Measurements from ENCODE around the gene SRA1. TPM values are rescaled to one million over a fixed set of nuclear protein-coding genes. Genes with fewer than 3 reads are reported as not detected.

The SRA1 gene
- polyA plus RNA-seq, 1 experiment = 46.2 TPM

GRCh38 chr5:140513124-140513523 lies 44.1 kb downstream of the SRA1 start:
- POLR2A ChIA-PET = no interaction called here
- CTCF ChIA-PET = no interaction called here

GRCh38 chr5:140509898-140510297 lies 47.4 kb downstream of the SRA1 start:
- TF ChIP-seq CTCF (IDR thresholded peaks at IDR 0.05; ENCODE audit: insufficient read depth, low read depth, low read length) = no peak
- H3K27me3 ChIP-seq (ENCODE audit: control insufficient read depth, insufficient read depth, low read length) = no peaks in the 10 kb centered on the region
- CTCF ChIA-PET = no interaction called here
- H3K4me3 ChIP-seq (ENCODE audit: low read depth, low read length) = no peak overlapping the region
- DNase-seq (ENCODE audit: low read depth) = no peak
- POLR2A ChIA-PET = no interaction called here
- H3K36me3 ChIP-seq (ENCODE audit: control insufficient read depth, insufficient read depth, low read length) = peaks cover 10% of the 10 kb centered on the region

More at GRCh38 chr5:140513124-140513523, 44.1 kb downstream of the SRA1 start:
- no peak for TF ChIP-seq CTCF (IDR thresholded peaks at IDR 0.05; ENCODE audit: insufficient read depth, low read depth, low read length)
- Histone ChIP-seq H3K4me3 (ENCODE audit: low read depth, low read length) (no peak overlapping the region), H3K36me3 (ENCODE audit: control insufficient read depth, insufficient read depth, low read length) (peaks cover 4% of the 10 kb centered on the region), H3K27me3 (ENCODE audit: control insufficient read depth, insufficient read depth, low read length) (no peaks in the 10 kb centered on the region)
- DNase-seq (ENCODE audit: low read depth) = no peak

- Histone ChIP-seq H3K4me3 (ENCODE audit: low read depth, low read length) (no peak overlapping the region), H3K36me3 (ENCODE audit: control insufficient read depth, insufficient read depth, low read length) (peaks cover 7% of the 10 kb centered on the region), H3K27me3 (ENCODE audit: control insufficient read depth, insufficient read depth, low read length) (no peaks in the 10 kb centered on the region)
- ChIA-PET POLR2A (no interaction called here), CTCF (no interaction called here)
- DNase-seq (ENCODE audit: low read depth) = no peak
- TF ChIP-seq CTCF (IDR thresholded peaks at IDR 0.05; ENCODE audit: insufficient read depth, low read depth, low read length) = no peak
Measured at GRCh38 chr5:140502834-140503233, 54.4 kb downstream of the SRA1 start.

Small RNA genes within 50 kb of the gene (small RNA-seq; reads per million reads assigned to genes)
- gene RF00279 (ENCODE audit: insufficient read length, low read depth, low replicate concordance) = not detected
- gene RF00443 (ENCODE audit: insufficient read length, low read depth, low replicate concordance) = not detected

Other genes with a start within 250 kb of the SRA1 start
- 2.4 and 3.1 TPM in 2 replicates for gene HBEGF, start 210.9 kb downstream of the SRA1 start, polyA plus RNA-seq (2011; rRNA removed)
- gene SLC4A9, start 197.3 kb downstream of the SRA1 start, polyA plus RNA-seq (2011; rRNA removed) = not detected in 2 replicates
- 28.0 and 37.4 TPM in 2 replicates for gene ANKHD1, start 155.6 kb downstream of the SRA1 start, polyA plus RNA-seq (2011; rRNA removed)
- 5.5 and 7.9 TPM in 2 replicates for gene EIF4EBP3, start 9.8 kb downstream of the SRA1 start, polyA plus RNA-seq (2011; rRNA removed)
- gene APBB3, start 7.1 kb upstream of the SRA1 start, polyA plus RNA-seq (2011; rRNA removed) = 15.2 and 24.3 TPM in 2 replicates
- gene SLC35A4, start 7.4 kb upstream of the SRA1 start, polyA plus RNA-seq (2011; rRNA removed) = 70.2 and 101 TPM in 2 replicates
- gene CD14, start 75.7 kb upstream of the SRA1 start, polyA plus RNA-seq (2011; rRNA removed) = 0.69 and 1.9 TPM in 2 replicates
- 4.8 and 7.5 TPM in 2 replicates for gene TMCO6, start 82.0 kb upstream of the SRA1 start, polyA plus RNA-seq (2011; rRNA removed)
- 96.8 and 102 TPM in 2 replicates for gene NDUFA2, start 90.2 kb upstream of the SRA1 start, polyA plus RNA-seq (2011; rRNA removed)
- gene IK, start 90.4 kb upstream of the SRA1 start, polyA plus RNA-seq (2011; rRNA removed) = 71.8 and 105 TPM in 2 replicates
- gene WDR55, start 107.4 kb upstream of the SRA1 start, polyA plus RNA-seq (2011; rRNA removed) = 12.7 and 17.9 TPM in 2 replicates
- gene DND1, start 116.1 kb upstream of the SRA1 start, polyA plus RNA-seq (2011; rRNA removed) = 0.21 and 0.36 TPM in 2 replicates
- 76.3 and 80.6 TPM in 2 replicates for gene HARS1, start 133.9 kb upstream of the SRA1 start, polyA plus RNA-seq (2011; rRNA removed)
- 22.3 and 30.7 TPM in 2 replicates for gene HARS2, start 134.0 kb upstream of the SRA1 start, polyA plus RNA-seq (2011; rRNA removed)
- gene ZMAT2, start 143.0 kb upstream of the SRA1 start, polyA plus RNA-seq (2011; rRNA removed) = 23.4 and 49.5 TPM in 2 replicates
- gene PCDHA1, start 228.7 kb upstream of the SRA1 start, polyA plus RNA-seq (2011; rRNA removed) = 0.04 and 0.12 TPM in 2 replicates
- 0.02 TPM in 1 of 2 replicates, not detected in the other for gene PCDHA2, start 237.4 kb upstream of the SRA1 start, polyA plus RNA-seq (2011; rRNA removed)
- gene PCDHA3, start 243.6 kb upstream of the SRA1 start, polyA plus RNA-seq (2011; rRNA removed) = 0.16 and 0.21 TPM in 2 replicates
- 0.22 and 0.25 TPM in 2 replicates for gene PCDHA4, start 249.6 kb upstream of the SRA1 start, polyA plus RNA-seq (2011; rRNA removed)

Measured in BJ (cell line).